Hindlimb muscle (tissue), 1 donor: ENCODE data around the gene LRMDA. TPM values are rescaled to one million over a fixed set of nuclear protein-coding genes. Genes with fewer than 3 reads are reported as not detected.
A peak's percentile ranks its signal among the peaks of the same experiment; 100 is the strongest.
"Not testable (repeated sequence)": the region's sequence is repeated elsewhere in the genome, so short reads cannot be mapped to it uniquely, and the experiment has no call there.

Experiments used
- DNase-seq: peaks from one replicate; pipeline ENCODE4 v3.0.0-alpha.2; 2013
- polyA plus RNA-seq: library from polyadenylated mRNA; unstranded; fragments of 120-200 nt; gene quantifications from one replicate; pipeline ENCODE4 v1.2.1, GENCODE V29; 2013; ENCODE audit not compliant: insufficient read length

Gene LRMDA
- polyA plus RNA-seq, 1 donor, result 6.6 TPM

DNA sequence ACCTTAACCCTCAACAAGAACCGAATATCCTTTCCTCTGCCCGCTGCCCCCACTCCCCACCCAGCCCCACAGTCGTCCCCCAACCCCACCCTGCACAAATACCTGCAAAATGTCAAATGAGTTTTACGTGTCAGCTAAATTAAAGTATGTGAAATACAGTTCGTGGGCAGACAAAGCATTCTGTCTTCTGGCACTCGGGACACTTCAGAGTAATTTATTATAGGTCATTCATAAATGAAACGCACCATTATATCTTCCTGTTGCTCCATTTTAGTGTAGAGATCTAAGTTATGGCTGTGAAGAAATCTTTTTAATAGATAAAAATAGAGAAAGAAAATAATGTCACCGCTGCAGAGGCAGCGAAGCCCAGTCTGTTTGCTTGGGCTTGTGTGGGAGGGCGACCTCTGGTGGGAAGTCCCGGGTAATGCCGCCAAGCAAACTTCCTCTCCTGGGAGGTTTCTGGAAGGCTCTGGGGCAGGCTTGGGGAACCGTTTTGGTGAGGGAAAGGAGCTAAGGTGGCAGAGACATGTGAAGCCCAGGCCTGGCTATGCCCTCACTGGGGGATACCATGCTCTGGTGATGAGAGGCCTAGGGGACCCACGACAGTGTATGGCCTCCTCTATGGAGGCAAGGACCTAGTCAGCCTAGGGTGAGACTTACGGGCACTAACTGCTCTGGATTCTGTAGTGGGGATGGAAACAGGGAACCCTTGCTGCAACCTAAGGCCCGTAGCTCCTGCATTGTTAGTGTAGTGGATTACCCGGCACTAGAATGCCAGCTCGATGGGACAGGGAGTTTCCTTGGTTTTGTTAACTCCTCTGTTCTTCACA, 604.9 kb downstream of the LRMDA start:
- peak; percentile 73 for DNase-seq

GRCh38 chr10:76036962-76037361, 605.5 kb downstream of the LRMDA start:
- DNase-seq, result no peak

GRCh38 chr10:76037531-76038155, 606.2 kb downstream of the LRMDA start:
- no peak for DNase-seq

- DNase-seq, result no peak
These were observed 607.3 kb downstream of the LRMDA start for GRCh38 chr10:76038696-76039095.

DNA sequence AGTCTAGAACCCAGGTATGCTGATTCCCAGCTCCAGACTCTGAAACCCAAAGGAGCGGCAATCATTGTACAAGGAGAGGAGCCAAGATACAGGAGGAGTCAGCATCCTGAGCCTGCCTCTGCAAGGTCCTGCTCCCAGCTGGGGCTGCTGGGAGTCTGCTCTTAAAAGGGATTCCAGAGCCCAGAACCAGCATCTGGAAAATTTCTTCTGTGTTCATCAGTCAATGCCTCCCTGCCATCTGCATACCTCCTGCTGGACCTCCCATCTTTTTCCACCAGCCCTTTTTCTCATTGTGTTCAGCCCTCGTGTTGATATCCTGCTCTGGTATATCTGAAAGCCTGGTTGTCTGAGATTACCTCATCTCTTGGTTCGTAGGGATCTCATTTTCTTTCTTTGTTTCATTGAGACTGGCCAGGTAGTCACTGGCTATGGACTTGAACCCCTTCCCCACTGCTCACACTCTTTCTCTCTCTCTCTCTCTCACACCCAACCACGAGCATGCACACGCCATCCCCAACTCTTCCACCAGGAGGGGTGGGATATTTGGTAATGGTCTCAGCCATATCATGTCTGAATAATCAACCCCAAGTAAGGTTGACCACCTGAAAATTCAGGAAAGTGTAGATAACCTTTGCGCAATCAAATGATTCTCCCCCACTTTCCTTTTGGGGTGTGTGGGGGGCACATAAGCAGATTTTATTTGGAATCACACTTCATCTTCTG, 608.8 kb downstream of the LRMDA start:
- DNase-seq, result no peak

GRCh38 chr10:76040830-76041220, 609.4 kb downstream of the LRMDA start:
- no peak for DNase-seq

DNA sequence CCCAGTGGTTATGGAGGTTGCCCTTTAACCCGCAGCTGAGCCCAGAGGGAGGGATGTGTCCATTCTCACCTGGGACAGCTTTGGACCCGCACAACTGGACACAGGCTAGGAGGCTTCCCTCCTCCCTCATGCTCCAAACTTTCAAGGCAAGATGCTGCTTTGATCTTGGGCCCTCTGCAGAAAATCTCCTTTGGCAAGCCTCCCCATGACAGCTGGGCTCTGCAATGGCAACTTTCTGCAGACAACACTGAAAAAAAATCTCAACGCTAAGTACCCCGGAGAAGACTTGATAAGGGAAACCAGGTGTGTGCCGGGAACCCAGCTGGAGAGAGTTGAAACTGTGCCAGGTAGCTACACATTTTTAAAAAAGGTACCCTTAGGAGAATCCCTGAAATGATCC, 610.1 kb downstream of the LRMDA start:
- no peak for DNase-seq

DNA sequence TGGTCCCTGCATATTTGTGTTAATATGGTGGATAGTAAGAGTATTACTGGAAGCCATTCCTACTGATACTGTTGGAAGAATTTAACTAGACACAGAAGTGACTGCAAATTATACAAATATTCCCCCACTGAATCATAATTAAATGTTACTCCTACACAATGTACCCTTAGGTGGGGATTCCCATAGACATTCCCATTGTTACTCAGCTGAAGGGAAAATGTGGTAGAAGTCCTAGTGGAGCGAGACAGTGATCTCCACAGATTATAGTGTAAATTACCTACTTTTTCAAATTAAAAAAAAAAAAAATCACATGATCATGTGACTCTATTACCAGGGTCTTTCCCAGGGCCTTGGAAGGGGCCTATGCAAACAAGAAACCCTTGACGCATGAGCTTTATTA, 611.8 kb downstream of the LRMDA start:
- DNase-seq, result no peak

GRCh38 chr10:76044751-76045150, 613.3 kb downstream of the LRMDA start:
- DNase-seq, result no peak

DNA sequence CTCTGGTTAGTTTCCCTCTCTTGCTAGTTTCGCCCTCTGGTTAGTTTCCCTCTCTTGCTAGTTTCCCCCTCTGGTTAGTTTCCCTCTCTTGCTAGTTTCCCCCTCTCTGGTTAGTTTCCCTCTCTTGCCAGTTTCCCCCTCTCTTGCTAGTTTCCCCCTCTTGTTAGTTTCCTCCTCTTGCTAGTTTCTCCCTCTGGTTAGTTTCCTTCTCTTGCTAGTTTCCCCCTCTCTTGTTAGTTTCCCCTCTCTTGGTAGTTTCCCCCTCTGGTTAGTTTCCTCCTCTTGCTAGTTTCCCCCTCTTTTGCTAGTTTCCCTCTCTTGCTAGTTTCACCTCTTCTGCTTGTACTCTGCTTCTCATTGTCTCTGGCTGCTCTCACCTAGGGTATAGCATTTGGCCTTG, 613.8 kb downstream of the LRMDA start:
- DNase-seq, result no peak

- no peak for DNase-seq
These were observed 616.1 kb downstream of the LRMDA start for GRCh38 chr10:76047521-76047920.

- no peak for DNase-seq
These were observed 618.3 kb downstream of the LRMDA start for GRCh38 chr10:76049581-76050290.

DNA sequence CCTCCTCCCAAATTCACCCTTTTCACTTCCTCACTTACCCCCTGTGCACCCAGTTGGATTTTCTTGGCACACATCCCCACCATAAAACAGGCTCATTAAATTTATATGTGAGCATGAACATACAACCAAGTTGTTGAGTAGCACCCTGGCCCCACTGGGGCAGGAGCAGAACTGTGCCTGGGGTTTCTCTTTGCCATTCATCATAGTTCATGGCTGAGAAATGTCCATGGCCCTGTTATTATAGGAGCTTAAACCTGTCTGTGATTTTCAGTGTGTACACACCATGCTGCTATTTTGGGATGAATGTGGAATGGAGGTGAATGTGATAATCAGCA, 618.8 kb downstream of the LRMDA start:
- no peak for DNase-seq

GRCh38 chr10:76051007-76051936, 619.8 kb downstream of the LRMDA start:
- no peak for DNase-seq

- DNase-seq, result no peak
These were observed 621.5 kb downstream of the LRMDA start for GRCh38 chr10:76052682-76053503.

DNA sequence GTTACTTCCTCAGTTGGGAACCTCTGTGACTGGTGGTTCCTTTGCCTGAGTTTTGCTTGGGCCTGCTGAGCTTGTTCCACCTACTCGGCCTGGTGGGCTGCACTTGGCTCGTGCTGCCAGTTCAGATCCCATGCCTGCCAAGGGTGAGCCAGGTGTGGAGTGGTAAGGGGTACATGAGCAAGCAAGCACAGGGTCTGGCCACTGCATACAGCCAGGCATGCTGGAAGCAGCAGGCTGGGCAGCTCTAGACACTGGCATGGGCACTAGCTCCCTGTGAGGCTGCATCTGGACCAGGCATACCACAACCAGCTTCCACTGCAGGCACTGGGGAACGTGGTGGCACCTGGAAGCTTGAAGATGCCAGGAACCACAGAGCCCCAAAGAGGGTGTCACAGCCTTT, 624.0 kb downstream of the LRMDA start:
- no peak for DNase-seq

GRCh38 chr10:76055963-76056362, 624.5 kb downstream of the LRMDA start:
- no peak for DNase-seq

- not testable (repeated sequence) for DNase-seq
These were observed 629.6 kb downstream of the LRMDA start for GRCh38 chr10:76060993-76061392.

DNA sequence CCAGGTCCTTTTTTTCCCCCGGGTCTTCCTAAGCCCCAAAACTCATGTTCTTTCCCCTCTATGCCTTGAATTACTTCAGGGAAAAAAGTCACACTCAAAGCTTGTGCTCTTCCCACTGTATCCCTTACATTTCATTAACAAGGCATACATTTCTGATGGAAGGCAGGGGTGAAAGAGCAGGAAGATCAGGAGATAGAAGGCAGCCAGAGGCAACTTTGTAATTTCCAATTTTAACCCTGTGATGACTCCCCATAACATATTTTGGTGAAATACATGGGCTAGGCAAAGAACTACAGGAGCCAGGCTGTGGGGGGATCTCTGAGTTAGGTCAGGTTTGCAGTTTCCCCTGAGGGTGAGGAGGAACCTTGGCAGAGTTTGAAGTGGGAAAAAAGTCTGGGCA, 635.0 kb downstream of the LRMDA start:
- DNase-seq, result no peak

DNA sequence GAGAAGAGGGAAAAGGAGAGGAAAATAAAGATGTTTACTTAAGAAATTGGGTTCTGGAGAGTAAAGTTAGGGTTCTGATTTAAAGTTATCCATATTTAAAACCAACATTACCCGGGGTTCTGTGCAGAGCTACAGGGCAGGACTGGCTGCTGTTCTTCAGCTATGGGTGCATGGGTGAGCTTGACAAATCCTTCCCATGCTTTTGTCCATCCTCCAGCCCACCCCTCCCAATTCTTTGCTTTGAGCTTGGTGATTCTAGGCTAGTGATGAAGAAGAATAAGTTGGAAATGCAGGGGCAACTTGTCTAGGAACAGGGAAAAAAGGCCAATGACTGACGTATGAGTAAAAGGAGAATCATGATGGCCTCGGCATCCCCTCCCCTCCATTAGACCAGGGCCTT, 636.0 kb downstream of the LRMDA start:
- no peak for DNase-seq

DNA sequence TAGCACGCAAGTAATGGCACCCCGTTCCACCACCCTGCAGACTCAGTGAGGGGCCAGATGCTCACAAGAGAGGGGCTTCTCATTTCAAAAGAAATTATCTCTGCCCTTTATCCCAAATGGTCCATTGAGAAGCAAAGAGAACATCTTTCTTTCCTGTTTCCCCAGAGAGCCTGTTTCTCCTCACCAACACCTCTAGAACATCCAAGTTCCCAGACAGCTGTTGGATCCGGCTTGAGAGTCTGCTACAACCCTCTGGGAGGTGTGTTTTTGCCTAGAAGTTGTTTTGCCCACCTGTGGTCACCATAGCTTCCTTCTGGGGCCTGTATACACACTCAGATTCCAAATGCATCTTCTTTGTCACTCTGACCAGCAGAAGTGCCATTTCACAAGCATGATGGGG, 637.4 kb downstream of the LRMDA start:
- DNase-seq, result no peak
